ENCODE data around the gene PDZRN3.

PDZRN3 gene

GRCh38 chr3:73449774-73450173 is 175.0 kb downstream of the PDZRN3 start:
- in situ Hi-C loops (cut with HindIII; ENCODE audit: low sequenced_read_pairs): no loop called here
- no peak for DNase-seq (ENCODE audit: low read depth, low spot score)
- TF ChIP-seq, protein P1, sequence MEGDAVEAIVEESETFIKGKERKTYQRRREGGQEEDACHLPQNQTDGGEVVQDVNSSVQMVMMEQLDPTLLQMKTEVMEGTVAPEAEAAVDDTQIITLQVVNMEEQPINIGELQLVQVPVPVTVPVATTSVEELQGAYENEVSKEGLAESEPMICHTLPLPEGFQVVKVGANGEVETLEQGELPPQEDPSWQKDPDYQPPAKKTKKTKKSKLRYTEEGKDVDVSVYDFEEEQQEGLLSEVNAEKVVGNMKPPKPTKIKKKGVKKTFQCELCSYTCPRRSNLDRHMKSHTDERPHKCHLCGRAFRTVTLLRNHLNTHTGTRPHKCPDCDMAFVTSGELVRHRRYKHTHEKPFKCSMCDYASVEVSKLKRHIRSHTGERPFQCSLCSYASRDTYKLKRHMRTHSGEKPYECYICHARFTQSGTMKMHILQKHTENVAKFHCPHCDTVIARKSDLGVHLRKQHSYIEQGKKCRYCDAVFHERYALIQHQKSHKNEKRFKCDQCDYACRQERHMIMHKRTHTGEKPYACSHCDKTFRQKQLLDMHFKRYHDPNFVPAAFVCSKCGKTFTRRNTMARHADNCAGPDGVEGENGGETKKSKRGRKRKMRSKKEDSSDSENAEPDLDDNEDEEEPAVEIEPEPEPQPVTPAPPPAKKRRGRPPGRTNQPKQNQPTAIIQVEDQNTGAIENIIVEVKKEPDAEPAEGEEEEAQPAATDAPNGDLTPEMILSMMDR (IDR thresholded peaks at IDR 0.05; ENCODE audit: low read depth, low read length): no peak
- no peak overlapping the region for H3K4me3 ChIP-seq (ENCODE audit: low read depth, low read length)

- H3K4me3 ChIP-seq (ENCODE audit: low read depth, low read length): no peak overlapping the region
- TF ChIP-seq, protein P1 (IDR thresholded peaks at IDR 0.05; ENCODE audit: low read depth, low read length): no peak
- no peak for DNase-seq (ENCODE audit: low read depth, low spot score)
- in situ Hi-C loops (cut with HindIII; ENCODE audit: low sequenced_read_pairs): no loop called here
These were observed 175.9 kb downstream of the PDZRN3 start for GRCh38 chr3:73448761-73449301.

DNA sequence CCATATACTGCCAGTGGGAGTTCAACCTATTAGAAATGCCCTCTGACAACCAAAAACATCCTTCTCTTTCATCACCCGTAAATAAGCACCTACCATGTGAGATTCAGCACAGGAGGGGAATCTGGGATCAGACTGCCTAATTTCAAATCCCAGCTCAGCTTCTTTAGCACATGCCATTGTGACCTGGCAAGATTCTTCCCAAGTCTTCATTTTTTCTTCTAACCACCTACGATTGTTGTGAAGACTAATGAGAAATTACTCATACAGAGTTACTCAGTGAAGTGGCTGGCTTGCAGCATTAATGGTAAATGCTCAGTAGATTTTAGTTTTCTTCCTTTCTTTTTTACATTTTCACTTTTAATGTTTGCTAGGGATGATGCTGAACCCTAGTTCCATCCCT is 176.7 kb downstream of the PDZRN3 start:
- DNase-seq (ENCODE audit: low read depth, low spot score): no peak
- TF ChIP-seq, protein P1 (IDR thresholded peaks at IDR 0.05; ENCODE audit: low read depth, low read length): no peak
- in situ Hi-C loops (cut with HindIII; ENCODE audit: low sequenced_read_pairs): no loop called here
- H3K4me3 ChIP-seq (ENCODE audit: low read depth, low read length): no peak overlapping the region

DNA sequence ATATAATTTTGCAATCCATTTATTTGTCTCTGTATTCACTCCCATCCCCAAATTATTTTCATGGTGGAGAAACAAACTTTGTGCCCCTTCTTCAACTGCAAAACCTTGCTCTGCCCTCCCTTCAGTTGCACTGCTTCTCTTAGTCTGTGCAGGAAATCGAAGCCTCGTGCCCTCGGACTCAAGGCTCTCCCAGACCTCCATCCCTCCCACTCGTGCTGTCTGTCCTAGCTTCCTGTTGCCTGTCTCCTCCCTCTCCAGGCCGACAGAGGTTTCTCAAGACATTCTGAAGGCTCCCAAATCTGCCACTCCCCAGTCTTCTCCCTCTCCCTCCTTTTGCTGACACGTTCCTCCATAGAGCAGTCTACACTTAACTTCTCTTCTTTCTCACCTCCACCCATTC is 177.6 kb downstream of the PDZRN3 start:
- TF ChIP-seq, protein P1 (IDR thresholded peaks at IDR 0.05; ENCODE audit: low read depth, low read length): no peak
- in situ Hi-C loops (cut with HindIII; ENCODE audit: low sequenced_read_pairs): no loop called here
- no peak overlapping the region for H3K4me3 ChIP-seq (ENCODE audit: low read depth, low read length)
- DNase-seq (ENCODE audit: low read depth, low spot score): no peak

DNA sequence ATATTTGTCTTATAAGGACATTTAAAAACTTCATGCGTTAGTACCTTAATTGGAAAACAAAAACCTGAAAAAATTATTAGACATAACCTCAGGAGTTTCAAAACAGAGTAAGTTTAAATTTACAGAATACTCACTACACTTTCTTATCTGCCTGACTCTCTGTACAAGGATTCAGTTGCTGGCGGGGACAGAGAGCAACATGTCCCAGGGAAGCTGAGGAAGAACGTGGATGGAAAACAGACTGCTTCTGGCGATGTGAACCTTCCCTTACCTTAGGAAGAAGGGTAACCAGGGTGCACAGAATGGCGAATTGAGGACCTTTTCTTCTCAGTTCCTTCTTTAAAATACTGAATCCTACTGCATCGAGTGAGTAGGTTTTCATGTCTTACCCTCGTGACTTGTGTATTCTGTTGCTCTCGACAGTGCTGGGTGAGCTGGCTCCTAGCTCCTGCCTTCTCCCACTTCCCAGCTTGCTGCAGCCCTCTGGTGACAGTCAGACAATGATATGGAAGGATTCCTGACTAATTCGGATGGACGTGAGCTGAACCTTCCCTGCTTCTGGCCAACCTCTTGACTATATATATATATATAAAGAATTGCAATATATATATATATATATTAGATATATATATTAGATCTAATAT is 178.2 kb downstream of the PDZRN3 start:
- in situ Hi-C loops (cut with HindIII; ENCODE audit: low sequenced_read_pairs): no loop called here
- no peak overlapping the region for H3K4me3 ChIP-seq (ENCODE audit: low read depth, low read length)
- DNase-seq (ENCODE audit: low read depth, low spot score): no peak
- TF ChIP-seq, protein P1 (IDR thresholded peaks at IDR 0.05; ENCODE audit: low read depth, low read length): no peak

- TF ChIP-seq, protein P1 (IDR thresholded peaks at IDR 0.05; ENCODE audit: low read depth, low read length): no peak
- H3K4me3 ChIP-seq (ENCODE audit: low read depth, low read length): no peak overlapping the region
- DNase-seq (ENCODE audit: low read depth, low spot score): no peak
- in situ Hi-C loops (cut with HindIII; ENCODE audit: low sequenced_read_pairs): no loop called here
These were observed 181.9 kb downstream of the PDZRN3 start for GRCh38 chr3:73442886-73443285.
